Activated naive CD4-positive, alpha-beta T cell treated with anti-CD3 and anti-CD28 coated beads, Interleukin-2, amount 50 U/mL, for 24 hours (primary cell): ENCODE results near the gene OR2T27.
"Not testable (repeated sequence)": the region's sequence is repeated elsewhere in the genome, so short reads cannot be mapped to it uniquely, and the experiment has no call there.

Experiments used
- H3K27ac Mint-ChIP-seq: one replicate; pipeline ENCODE4 v1.8.0; 2021; ENCODE audit warnings: mild to moderate bottlenecking, mixed read lengths
- H3K27me3 Mint-ChIP-seq: one replicate; pipeline ENCODE4 v1.8.0; 2021; ENCODE audit warnings: mixed read lengths
- H3K36me3 Mint-ChIP-seq: one replicate; pipeline ENCODE4 v1.8.0; 2021; ENCODE audit warnings: mixed read lengths
- H3K4me1 Mint-ChIP-seq: one replicate; pipeline ENCODE4 v1.8.0; 2021; ENCODE audit warnings: mixed read lengths
- H3K4me3 Mint-ChIP-seq: one replicate; pipeline ENCODE4 v1.8.0; 2021; ENCODE audit warnings: mild to moderate bottlenecking, mixed read lengths
- H3K9me3 Mint-ChIP-seq: one replicate; pipeline ENCODE4 v1.8.0; 2021; ENCODE audit warnings: mixed read lengths

OR2T27 gene

GRCh38 chr1:248655354-248655753 lies at the start of gene OR2T27:
OR2T27 (minus strand) TSS chr1:248655528; CDS start chr1:248650884, 4,644 bp downstream.
- H3K4me1 Mint-ChIP-seq, H3K36me3 Mint-ChIP-seq, H3K27me3 Mint-ChIP-seq, H3K4me3 Mint-ChIP-seq, H3K9me3 Mint-ChIP-seq, H3K27ac Mint-ChIP-seq: not testable (repeated sequence)

- Mint-ChIP-seq H3K4me1 (no peaks in the 10 kb centered on the region), H3K4me3 (no peak overlapping the region), H3K27me3 (no peaks in the 10 kb centered on the region), H3K9me3 (no peaks in the 10 kb centered on the region), H3K36me3 (no peaks in the 10 kb centered on the region), H3K27ac (no peak overlapping the region)
Measured at GRCh38 chr1:248704606-248705005, 49.3 kb upstream of the OR2T27 start.

- no peaks in the 10 kb centered on the region for H3K36me3 Mint-ChIP-seq
Measured at GRCh38 chr1:248703674-248704073, 48.3 kb upstream of the OR2T27 start.

GRCh38 chr1:248702714-248703113 lies 47.4 kb upstream of the OR2T27 start, which contains the start of gene OR14I1:
OR14I1 (minus strand) TSS chr1:248702766.
- Mint-ChIP-seq H3K27ac (no peak within 1 kb of the TSS), H3K4me1 (no peaks in the 10 kb centered on the region), H3K9me3 (no peaks in the 10 kb centered on the region), H3K36me3 (no peaks in the 10 kb centered on the region), H3K4me3 (no peak within 1 kb of the TSS), H3K27me3 (no peaks in the 10 kb centered on the region)

More at GRCh38 chr1:248703674-248704073, 48.3 kb upstream of the OR2T27 start:
- no peaks in the 10 kb centered on the region for H3K9me3 Mint-ChIP-seq
- no peaks in the 10 kb centered on the region for H3K4me1 Mint-ChIP-seq
- H3K27me3 Mint-ChIP-seq: no peaks in the 10 kb centered on the region
- H3K4me3 Mint-ChIP-seq: no peak overlapping the region
- H3K27ac Mint-ChIP-seq: no peak overlapping the region

- H3K9me3 Mint-ChIP-seq: no peaks in the 10 kb centered on the region
- no peak overlapping the region for H3K27ac Mint-ChIP-seq
- H3K4me1 Mint-ChIP-seq: no peaks in the 10 kb centered on the region
- no peak overlapping the region for H3K4me3 Mint-ChIP-seq
- no peaks in the 10 kb centered on the region for H3K36me3 Mint-ChIP-seq
- peaks cover 1% of the 10 kb centered on the region for H3K27me3 Mint-ChIP-seq
Measured at GRCh38 chr1:248699099-248699498, 43.8 kb upstream of the OR2T27 start.

GRCh38 chr1:248697907-248698306 lies 42.6 kb upstream of the OR2T27 start:
- no peaks in the 10 kb centered on the region for H3K9me3 Mint-ChIP-seq
- H3K4me1 Mint-ChIP-seq: no peaks in the 10 kb centered on the region
- H3K27me3 Mint-ChIP-seq: peaks cover 1% of the 10 kb centered on the region
- no peak overlapping the region for H3K4me3 Mint-ChIP-seq
- no peak overlapping the region for H3K27ac Mint-ChIP-seq
- H3K36me3 Mint-ChIP-seq: no peaks in the 10 kb centered on the region

- Mint-ChIP-seq H3K9me3 (no peaks in the 10 kb centered on the region), H3K4me3 (no peak overlapping the region), H3K27ac (no peak overlapping the region), H3K27me3 (peaks cover 1% of the 10 kb centered on the region), H3K4me1 (no peaks in the 10 kb centered on the region), H3K36me3 (no peaks in the 10 kb centered on the region)
Measured at GRCh38 chr1:248696774-248697173, 41.4 kb upstream of the OR2T27 start.

- Mint-ChIP-seq H3K9me3 (no peaks in the 10 kb centered on the region), H3K4me1 (no peaks in the 10 kb centered on the region), H3K4me3 (no peak overlapping the region), H3K36me3 (no peaks in the 10 kb centered on the region), H3K27me3 (peaks cover 1% of the 10 kb centered on the region), H3K27ac (no peak overlapping the region)
Measured at GRCh38 chr1:248696261-248696660, 40.9 kb upstream of the OR2T27 start.

GRCh38 chr1:248695451-248696132 lies 40.3 kb upstream of the OR2T27 start:
- Mint-ChIP-seq H3K27me3 (peaks cover 1% of the 10 kb centered on the region), H3K36me3 (no peaks in the 10 kb centered on the region), H3K4me1 (no peaks in the 10 kb centered on the region), H3K27ac (no peak overlapping the region), H3K9me3 (no peaks in the 10 kb centered on the region), H3K4me3 (no peak overlapping the region)

- Mint-ChIP-seq H3K36me3 (peaks cover 4% of the 10 kb centered on the region), H3K27ac (no peak overlapping the region), H3K4me3 (no peak overlapping the region), H3K9me3 (no peaks in the 10 kb centered on the region), H3K27me3 (peaks cover 1% of the 10 kb centered on the region), H3K4me1 (peaks cover 5% of the 10 kb centered on the region)
Measured at GRCh38 chr1:248691567-248692155, 36.3 kb upstream of the OR2T27 start.

- Mint-ChIP-seq H3K9me3 (no peaks in the 10 kb centered on the region), H3K36me3 (peaks cover 4% of the 10 kb centered on the region), H3K27me3 (no peaks in the 10 kb centered on the region), H3K27ac (no peak overlapping the region), H3K4me3 (no peak overlapping the region), H3K4me1 (peaks cover 6% of the 10 kb centered on the region)
Measured at GRCh38 chr1:248688527-248689298, 33.4 kb upstream of the OR2T27 start.

- Mint-ChIP-seq H3K4me1 (peaks cover 6% of the 10 kb centered on the region), H3K4me3 (no peak overlapping the region), H3K36me3 (peaks cover 4% of the 10 kb centered on the region), H3K27ac (no peak overlapping the region), H3K27me3 (peaks cover 1% of the 10 kb centered on the region), H3K9me3 (no peaks in the 10 kb centered on the region)
Measured at GRCh38 chr1:248686815-248687214, 31.5 kb upstream of the OR2T27 start.

GRCh38 chr1:248681651-248682050 lies 26.3 kb upstream of the OR2T27 start:
- Mint-ChIP-seq H3K4me1 (peaks cover 1% of the 10 kb centered on the region), H3K9me3 (no peaks in the 10 kb centered on the region), H3K36me3 (peaks cover 1% of the 10 kb centered on the region), H3K4me3 (no peak overlapping the region), H3K27me3 (peaks cover 9% of the 10 kb centered on the region), H3K27ac (no peak overlapping the region)

GRCh38 chr1:248670003-248670402 lies 14.7 kb upstream of the OR2T27 start:
- Mint-ChIP-seq H3K36me3 (no peaks in the 10 kb centered on the region), H3K27me3 (no peaks in the 10 kb centered on the region), H3K4me3 (no peak overlapping the region), H3K27ac (no peak overlapping the region), H3K9me3 (no peaks in the 10 kb centered on the region), H3K4me1 (no peaks in the 10 kb centered on the region)

GRCh38 chr1:248663453-248664328 lies 8.4 kb upstream of the OR2T27 start:
- H3K27ac Mint-ChIP-seq, H3K36me3 Mint-ChIP-seq, H3K27me3 Mint-ChIP-seq, H3K4me3 Mint-ChIP-seq, H3K9me3 Mint-ChIP-seq, H3K4me1 Mint-ChIP-seq: not testable (repeated sequence)
